Measurements from ENCODE around the gene EPS15. TPM values are rescaled to one million over a fixed set of nuclear protein-coding genes. Genes with fewer than 3 reads are reported as not detected.
"Not testable (repeated sequence)": the region's sequence is repeated elsewhere in the genome, so short reads cannot be mapped to it uniquely, and the experiment has no call there.

The EPS15 gene
- total RNA-seq, 1 experiment from 2014 or later = 48.7 TPM

- H3K27me3 Mint-ChIP-seq (ENCODE audit: insufficient read depth, unreplicated experiment) = no peaks in the 10 kb centered on the region
- BruUV-seq (replicated peaks) = no TSS peak
- TF ChIP-seq, protein P1, sequence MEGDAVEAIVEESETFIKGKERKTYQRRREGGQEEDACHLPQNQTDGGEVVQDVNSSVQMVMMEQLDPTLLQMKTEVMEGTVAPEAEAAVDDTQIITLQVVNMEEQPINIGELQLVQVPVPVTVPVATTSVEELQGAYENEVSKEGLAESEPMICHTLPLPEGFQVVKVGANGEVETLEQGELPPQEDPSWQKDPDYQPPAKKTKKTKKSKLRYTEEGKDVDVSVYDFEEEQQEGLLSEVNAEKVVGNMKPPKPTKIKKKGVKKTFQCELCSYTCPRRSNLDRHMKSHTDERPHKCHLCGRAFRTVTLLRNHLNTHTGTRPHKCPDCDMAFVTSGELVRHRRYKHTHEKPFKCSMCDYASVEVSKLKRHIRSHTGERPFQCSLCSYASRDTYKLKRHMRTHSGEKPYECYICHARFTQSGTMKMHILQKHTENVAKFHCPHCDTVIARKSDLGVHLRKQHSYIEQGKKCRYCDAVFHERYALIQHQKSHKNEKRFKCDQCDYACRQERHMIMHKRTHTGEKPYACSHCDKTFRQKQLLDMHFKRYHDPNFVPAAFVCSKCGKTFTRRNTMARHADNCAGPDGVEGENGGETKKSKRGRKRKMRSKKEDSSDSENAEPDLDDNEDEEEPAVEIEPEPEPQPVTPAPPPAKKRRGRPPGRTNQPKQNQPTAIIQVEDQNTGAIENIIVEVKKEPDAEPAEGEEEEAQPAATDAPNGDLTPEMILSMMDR (IDR thresholded peaks at IDR 0.05; ENCODE audit: unreplicated experiment) = no peak
- no peak overlapping the region for H3K27ac Mint-ChIP-seq (ENCODE audit: low read depth, unreplicated experiment)
- no peaks in the 10 kb centered on the region for H3K9me3 Mint-ChIP-seq (ENCODE audit: unreplicated experiment)
- CTCF ChIA-PET = interaction anchor here (0.6 to 0.7 kb wide), 2 partner anchors 13 to 315 kb away, joined by 4 to 6 read pairs; no protein-coding TSS in a partner anchor
- intact Hi-C loops (cut with micrococcal nuclease) = no loop called here
- H3K4me1 Mint-ChIP-seq (ENCODE audit: insufficient read depth, unreplicated experiment) = no peaks in the 10 kb centered on the region
- H3K4me3 Mint-ChIP-seq (ENCODE audit: unreplicated experiment) = no peak overlapping the region
- DNase-seq (ENCODE audit: unreplicated experiment) = no peak
- H3K36me3 Mint-ChIP-seq (ENCODE audit: insufficient read depth, unreplicated experiment) = peaks cover 10% of the 10 kb centered on the region
- POLR2A ChIA-PET = no interaction called here
Measured at GRCh38 chr1:51454554-51454953, 64.5 kb downstream of the EPS15 start.

DNA sequence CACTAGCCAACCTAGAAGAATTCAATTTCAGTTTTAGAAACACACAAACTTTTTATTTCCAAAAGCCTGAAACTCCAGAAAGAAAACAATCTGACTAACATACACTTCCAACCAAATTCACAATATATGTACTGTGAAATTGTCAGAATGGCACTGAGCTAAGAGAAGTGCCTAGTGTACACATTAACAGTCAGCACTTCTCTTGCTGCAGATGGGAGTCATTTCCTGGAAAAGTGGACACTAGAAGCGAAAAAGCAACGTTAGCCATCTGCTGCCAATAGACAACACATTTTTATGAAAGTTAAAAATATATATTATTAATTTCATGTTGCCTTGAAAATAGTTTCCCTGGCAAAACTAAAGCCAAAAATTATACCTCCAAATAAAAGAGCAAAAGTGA, 66.1 kb downstream of the EPS15 start:
- CTCF ChIA-PET = no interaction called here
- Mint-ChIP-seq H3K36me3 (ENCODE audit: insufficient read depth, unreplicated experiment) (peaks cover under 1% of the 10 kb centered on the region), H3K9me3 (ENCODE audit: unreplicated experiment) (no peaks in the 10 kb centered on the region), H3K4me1 (ENCODE audit: insufficient read depth, unreplicated experiment) (no peaks in the 10 kb centered on the region), H3K4me3 (ENCODE audit: unreplicated experiment) (no peak overlapping the region), H3K27ac (ENCODE audit: low read depth, unreplicated experiment) (no peak overlapping the region), H3K27me3 (ENCODE audit: insufficient read depth, unreplicated experiment) (no peaks in the 10 kb centered on the region)
- no TSS peak for BruUV-seq (replicated peaks)
- intact Hi-C loops (cut with micrococcal nuclease) = no loop called here
- TF ChIP-seq, protein P1 (IDR thresholded peaks at IDR 0.05; ENCODE audit: unreplicated experiment) = no peak
- POLR2A ChIA-PET = no interaction called here
- DNase-seq (ENCODE audit: unreplicated experiment) = no peak

- POLR2A ChIA-PET; H3K4me1 Mint-ChIP-seq (ENCODE audit: insufficient read depth, unreplicated experiment); BruUV-seq (replicated peaks); H3K27ac Mint-ChIP-seq (ENCODE audit: low read depth, unreplicated experiment); H3K4me3 Mint-ChIP-seq (ENCODE audit: unreplicated experiment); intact Hi-C loops (cut with micrococcal nuclease); H3K27me3 Mint-ChIP-seq (ENCODE audit: insufficient read depth, unreplicated experiment); H3K9me3 Mint-ChIP-seq (ENCODE audit: unreplicated experiment); DNase-seq (ENCODE audit: unreplicated experiment): not testable (repeated sequence)
- CTCF ChIA-PET = interaction anchor here (0.6 kb wide), 1 partner anchor 236 kb away, joined by 4 read pairs; no protein-coding TSS in a partner anchor
- H3K36me3 Mint-ChIP-seq (ENCODE audit: insufficient read depth, unreplicated experiment) = peaks cover 33% of the 10 kb centered on the region
Measured at GRCh38 chr1:51448844-51449454, 70.1 kb downstream of the EPS15 start.

DNA sequence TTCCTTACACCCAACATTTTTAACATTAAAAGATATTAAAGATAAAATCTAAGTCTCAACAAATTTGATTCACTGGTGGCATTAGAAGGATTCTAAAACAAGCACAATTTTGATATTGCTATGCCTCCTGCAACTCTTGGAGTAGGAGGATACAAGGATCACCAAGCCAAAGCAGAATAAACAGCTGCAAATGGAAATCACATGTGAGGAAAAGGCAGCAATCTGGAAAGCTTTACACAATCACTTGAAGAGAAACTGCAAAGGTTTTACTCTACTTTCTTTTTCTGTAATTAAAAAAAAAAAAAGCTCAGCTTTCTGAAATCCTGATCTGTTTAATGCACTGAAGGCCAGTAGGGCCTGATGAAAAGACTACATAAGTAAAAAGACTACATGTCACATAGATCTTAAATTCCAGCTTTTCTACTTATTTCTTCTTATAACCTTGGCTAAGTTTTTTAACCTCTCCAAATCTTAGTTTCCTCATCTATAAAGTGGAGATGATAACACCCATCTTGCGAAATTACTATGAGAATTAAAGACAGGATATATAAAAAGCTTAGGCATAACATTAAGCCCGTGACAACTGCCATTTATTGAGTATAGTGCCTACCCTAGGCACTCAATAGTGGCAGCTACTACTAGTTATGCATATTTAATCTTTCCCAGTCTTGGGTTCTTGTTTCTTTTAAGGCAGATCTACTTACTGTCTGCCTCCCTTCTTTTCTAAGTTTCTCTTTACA, 73.5 kb downstream of the EPS15 start:
- H3K36me3 Mint-ChIP-seq (ENCODE audit: insufficient read depth, unreplicated experiment) = peaks cover 49% of the 10 kb centered on the region
- no peaks in the 10 kb centered on the region for H3K27me3 Mint-ChIP-seq (ENCODE audit: insufficient read depth, unreplicated experiment)
- H3K27ac Mint-ChIP-seq (ENCODE audit: low read depth, unreplicated experiment) = no peak overlapping the region
- H3K9me3 Mint-ChIP-seq (ENCODE audit: unreplicated experiment) = no peaks in the 10 kb centered on the region
- CTCF ChIA-PET = interaction anchor here (0.6 to 2.1 kb wide), 4 partner anchors 16 to 355 kb away, joined by 3 to 9 read pairs (median 4); no protein-coding TSS in a partner anchor
- DNase-seq (ENCODE audit: unreplicated experiment) = no peak
- intact Hi-C loops (cut with micrococcal nuclease) = no loop called here
- no TSS peak for BruUV-seq (replicated peaks)
- POLR2A ChIA-PET = interaction anchor here (1.2 kb wide), 2 partner anchors 12 to 73 kb away, joined by 3 to 4 read pairs; partner anchors contain the start of gene EPS15
- no peak overlapping the region for H3K4me3 Mint-ChIP-seq (ENCODE audit: unreplicated experiment)
- TF ChIP-seq, protein P1 (IDR thresholded peaks at IDR 0.05; ENCODE audit: unreplicated experiment) = no peak
- H3K4me1 Mint-ChIP-seq (ENCODE audit: insufficient read depth, unreplicated experiment) = no peaks in the 10 kb centered on the region

All from MCF 10A (cell line).